Subcutaneous adipose tissue (tissue), 4 donors: ENCODE measurements around the gene URB2. TPM values are rescaled to one million over a fixed set of nuclear protein-coding genes. Genes with fewer than 3 reads are reported as not detected.

ENCODE experiments used
- CTCF ChIP-seq: fragments of 450-650 bp; IDR thresholded peaks from one replicate; pipeline ENCODE4 v1.5.1; 2016; ENCODE audit warnings: low read depth, mild to moderate bottlenecking, control low read depth, antibody characterized with exemption, moderate library complexity
- total RNA-seq, 4 donors: library from RNA; depleted of rRNA; stranded (reverse); fragments of >200 nt; gene quantifications; one replicate each; pipeline ENCODE4 v1.1.0, GENCODE V29; 2016

URB2 gene
- total RNA-seq, 4 donors from 2014 or later = 5.8 to 13.7 (median 9.5) TPM

DNA sequence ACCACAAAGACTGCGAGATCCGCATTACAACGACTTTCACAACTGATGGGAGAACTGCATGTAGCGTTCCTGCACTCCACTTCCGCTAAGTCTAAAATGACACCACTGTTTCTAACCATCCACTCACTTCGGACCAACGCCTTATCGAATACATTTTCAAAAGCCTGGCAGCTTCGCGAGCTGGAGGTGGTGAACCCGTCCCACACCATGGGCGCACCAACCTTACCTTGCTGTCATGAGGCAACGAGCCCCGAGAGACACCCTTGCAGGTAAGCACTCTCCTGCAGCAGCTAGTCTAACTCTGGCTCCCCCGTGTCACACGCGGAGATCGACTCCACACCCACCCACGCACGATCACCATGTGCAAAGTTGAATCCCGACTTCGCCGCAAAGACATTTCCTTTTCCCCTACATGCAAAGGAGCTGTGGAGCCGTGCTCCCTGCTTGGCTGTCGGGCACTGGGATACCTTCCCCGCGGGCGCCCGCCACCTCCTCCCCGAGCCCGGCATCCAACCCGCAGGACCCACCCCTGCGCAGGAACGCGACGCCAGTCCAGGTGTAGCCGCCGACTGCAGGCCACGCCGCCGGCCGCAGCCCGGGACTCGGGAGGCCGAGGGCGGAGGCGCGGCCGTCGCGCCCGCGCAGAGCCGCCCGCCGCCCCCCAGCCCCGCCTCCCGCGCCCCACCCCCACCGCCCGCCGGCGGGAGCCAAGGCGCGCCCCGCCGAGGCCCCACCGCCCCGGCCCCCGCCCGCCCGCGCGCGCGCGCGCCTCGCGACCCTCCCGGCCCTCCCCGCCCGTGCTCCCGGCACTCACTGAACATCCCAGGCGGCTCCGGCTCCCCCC lies 754 bp upstream of the URB2 start:
- TF ChIP-seq CTCF = no peak

DNA sequence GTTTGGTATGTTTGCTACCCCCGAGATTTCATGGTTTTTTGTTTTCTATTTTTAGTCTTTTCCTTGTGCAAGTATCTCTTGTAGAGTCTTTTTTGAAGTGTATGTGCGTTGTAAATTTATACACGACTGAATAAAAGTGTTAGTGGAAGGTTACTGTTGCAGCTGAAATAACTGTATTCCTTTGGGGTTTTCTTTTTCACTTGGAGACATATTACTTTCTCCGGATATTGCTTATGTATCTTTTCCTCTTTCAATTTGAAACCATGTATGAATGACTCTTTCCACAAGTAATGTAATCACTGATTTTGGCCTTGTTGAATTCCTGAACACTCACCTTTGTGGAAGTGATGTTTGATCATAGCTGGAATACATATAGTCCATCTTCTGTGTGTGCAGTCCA lies 956 bp downstream of the URB2 start:
- TF ChIP-seq CTCF = no peak

GRCh38 chr1:229629261-229629660 lies 3.2 kb downstream of the URB2 start:
- TF ChIP-seq CTCF = no peak

- TF ChIP-seq CTCF = no peak
Measured at GRCh38 chr1:229631148-229631547, 5.1 kb downstream of the URB2 start.

DNA sequence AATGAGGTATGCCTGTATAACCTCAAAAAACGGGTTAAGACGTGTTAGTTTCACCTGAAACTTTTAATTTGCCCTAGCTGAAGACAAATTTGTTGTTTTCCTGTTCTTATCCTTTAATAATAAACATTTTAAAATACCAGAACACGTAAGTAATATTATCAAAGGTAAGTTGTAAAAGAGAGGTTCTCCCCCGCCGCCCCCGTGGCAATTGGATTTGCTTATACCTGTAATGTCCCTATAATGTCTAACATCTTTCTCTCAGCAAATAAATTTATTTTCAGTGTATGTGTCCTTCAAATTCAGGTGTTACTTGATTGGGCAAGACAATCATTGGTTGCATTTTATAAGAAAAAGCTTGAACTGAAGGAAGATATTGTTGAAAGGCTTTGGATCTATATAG lies 5.9 kb downstream of the URB2 start:
- TF ChIP-seq CTCF = no peak

- TF ChIP-seq CTCF = no peak
Measured at GRCh38 chr1:229636042-229636441, 10.0 kb downstream of the URB2 start.

- no peak for TF ChIP-seq CTCF
Measured at GRCh38 chr1:229637746-229638145, 11.7 kb downstream of the URB2 start.
